ENCODE data around the gene CIAO3. TPM values are rescaled to one million over a fixed set of nuclear protein-coding genes. Genes with fewer than 3 reads are reported as not detected.
"Not testable (repeated sequence)": the region's sequence is repeated elsewhere in the genome, so short reads cannot be mapped to it uniquely, and the experiment has no call there.

The CIAO3 gene
- total and polyA plus RNA-seq, 2 donors (not counting 1 experiment from before 2014, with no cell fraction given) = 59.4 to 68.4 TPM

GRCh38 chr16:693364-693763 lies 47.4 kb downstream of the CIAO3 start:
- H3K36me3 ChIP-seq (replicated peaks in 1 of 2; ENCODE audit: control extremely low read depth in 1 of 2, control insufficient read depth in 1 of 2, extremely low read depth in 1 of 2, insufficient read depth in 2 of 2, low read length in 1 of 2) = no peaks in the 10 kb centered on the region
- H3K9me3 Mint-ChIP-seq (ENCODE audit: insufficient read depth) = no peaks in the 10 kb centered on the region
- POLR2A ChIA-PET = no interaction called here
- CTCF ChIA-PET = no interaction called here
- peaks cover 0 to 28% (median 0%) of the 10 kb centered on the region in 3 donors for H3K9me3 ChIP-seq (ENCODE audit: control extremely low read depth in 1 of 3, control insufficient read depth in 2 of 3, insufficient read depth in 1 of 3, low read length in 2 of 3)
- no peak overlapping the region for H2AFZ ChIP-seq (ENCODE audit: insufficient read depth, low read depth, low read length, poor library complexity, severe bottlenecking)
- 51% methylated on average over 20 of the region's 22 CpGs for WGBS (ENCODE audit: insufficient coverage)
- peaks cover 29% of the 10 kb centered on the region for H3K4me1 Mint-ChIP-seq
- H3K27me3 Mint-ChIP-seq = peaks cover 17% of the 10 kb centered on the region
- intact Hi-C loops (cut with micrococcal nuclease) = no loop called here
- peaks cover 14% of the 10 kb centered on the region for H3K79me2 ChIP-seq (ENCODE audit: control insufficient read depth, insufficient read depth, low read length)
- ATAC-seq (ENCODE audit: low read depth) (no peak), DNase-seq (no peak)
- peak overlapping the region; percentile 39 for H3K4me3 Mint-ChIP-seq
- H3K4me1 ChIP-seq (ENCODE audit: control insufficient read depth in 2 of 2, insufficient read depth in 2 of 2, low read length in 2 of 2) = peaks cover 37 to 42% of the 10 kb centered on the region in 2 donors
- peaks cover 0 to 42% (median 15%) of the 10 kb centered on the region in 4 experiments for H3K27me3 ChIP-seq (replicated peaks in 1 of 4; ENCODE audit: control extremely low read depth in 1 of 4, control insufficient read depth in 3 of 4, insufficient read depth in 4 of 4, low read length in 3 of 4)
- no peak overlapping the region for H3K27ac Mint-ChIP-seq
- no peak overlapping the region for H3K27ac ChIP-seq (ENCODE audit: low read length in 2 of 2)
- H3K9ac ChIP-seq (ENCODE audit: low read length) = no peak overlapping the region
- peak overlapping the region; percentile 96 for H3K4me2 ChIP-seq (replicated peaks; ENCODE audit: low read depth, low read length, poor library complexity, severe bottlenecking)
- peaks cover 4% of the 10 kb centered on the region for H4K20me1 ChIP-seq (ENCODE audit: control insufficient read depth, insufficient read depth, low read length, poor library complexity, severe bottlenecking)
- TF ChIP-seq, protein P1, sequence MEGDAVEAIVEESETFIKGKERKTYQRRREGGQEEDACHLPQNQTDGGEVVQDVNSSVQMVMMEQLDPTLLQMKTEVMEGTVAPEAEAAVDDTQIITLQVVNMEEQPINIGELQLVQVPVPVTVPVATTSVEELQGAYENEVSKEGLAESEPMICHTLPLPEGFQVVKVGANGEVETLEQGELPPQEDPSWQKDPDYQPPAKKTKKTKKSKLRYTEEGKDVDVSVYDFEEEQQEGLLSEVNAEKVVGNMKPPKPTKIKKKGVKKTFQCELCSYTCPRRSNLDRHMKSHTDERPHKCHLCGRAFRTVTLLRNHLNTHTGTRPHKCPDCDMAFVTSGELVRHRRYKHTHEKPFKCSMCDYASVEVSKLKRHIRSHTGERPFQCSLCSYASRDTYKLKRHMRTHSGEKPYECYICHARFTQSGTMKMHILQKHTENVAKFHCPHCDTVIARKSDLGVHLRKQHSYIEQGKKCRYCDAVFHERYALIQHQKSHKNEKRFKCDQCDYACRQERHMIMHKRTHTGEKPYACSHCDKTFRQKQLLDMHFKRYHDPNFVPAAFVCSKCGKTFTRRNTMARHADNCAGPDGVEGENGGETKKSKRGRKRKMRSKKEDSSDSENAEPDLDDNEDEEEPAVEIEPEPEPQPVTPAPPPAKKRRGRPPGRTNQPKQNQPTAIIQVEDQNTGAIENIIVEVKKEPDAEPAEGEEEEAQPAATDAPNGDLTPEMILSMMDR (IDR thresholded peaks at IDR 0.05) = no peak
- no peak for TF ChIP-seq EZH2 (IDR thresholded peaks at IDR 0.05; ENCODE audit: borderline replicate concordance, insufficient read depth, low read depth, low read length, poor library complexity, severe bottlenecking)
- no peak overlapping the region for H3K4me3 ChIP-seq (ENCODE audit: control extremely low read depth in 1 of 5, extremely low read depth in 1 of 5, insufficient read depth in 1 of 5, low read depth in 2 of 5, low read length in 4 of 5)

DNA sequence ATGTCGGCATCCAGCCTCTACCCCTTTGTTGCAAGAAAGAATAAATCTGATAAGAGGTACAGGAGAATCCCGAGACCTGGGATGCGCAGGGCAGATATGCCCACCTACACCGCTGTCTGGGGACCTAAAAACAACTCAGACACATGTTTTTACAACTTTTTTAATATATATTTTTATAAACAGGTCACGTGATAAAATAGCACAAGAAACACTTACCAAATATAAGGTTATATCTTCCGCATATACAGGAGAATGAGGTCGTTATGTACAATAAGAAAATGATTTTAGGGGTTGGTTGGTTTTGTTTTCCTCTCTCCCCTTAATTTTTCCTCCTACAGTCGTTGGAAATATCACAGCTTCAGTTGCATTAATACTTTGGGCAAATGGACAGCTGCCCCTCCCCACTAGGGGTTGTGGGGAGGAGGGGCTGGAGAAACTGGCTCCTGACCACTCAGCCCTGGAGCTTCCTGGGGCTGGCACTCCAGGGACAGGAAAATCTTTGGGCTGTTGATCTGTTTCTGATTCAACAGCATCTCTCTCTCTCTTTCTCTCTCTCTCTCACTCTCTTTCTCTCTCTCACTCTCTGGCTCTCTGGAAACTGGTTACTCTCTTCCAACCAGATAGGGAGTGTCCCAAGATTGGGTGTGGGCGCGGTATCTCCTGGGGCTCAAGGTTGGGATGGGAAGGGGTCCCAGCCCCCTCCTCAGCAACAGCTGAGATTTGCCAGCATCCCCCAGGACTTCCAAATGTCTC lies 48.3 kb downstream of the CIAO3 start:
- Mint-ChIP-seq H3K4me3 (peak overlapping the region; percentile 55), H3K27me3 (peaks cover 17% of the 10 kb centered on the region), H3K4me1 (peaks cover 29% of the 10 kb centered on the region), H3K27ac (no peak overlapping the region), H3K9me3 (ENCODE audit: insufficient read depth) (no peaks in the 10 kb centered on the region)
- H3K27me3 ChIP-seq (replicated peaks in 1 of 4; ENCODE audit: control extremely low read depth in 1 of 4, control insufficient read depth in 3 of 4, insufficient read depth in 4 of 4, low read length in 3 of 4) = peaks cover 0 to 42% (median 14%) of the 10 kb centered on the region in 4 experiments
- no peak overlapping the region for H3K27ac ChIP-seq (ENCODE audit: low read length in 2 of 2)
- no peak overlapping the region for H3K4me3 ChIP-seq (ENCODE audit: control extremely low read depth in 1 of 5, extremely low read depth in 1 of 5, insufficient read depth in 1 of 5, low read depth in 2 of 5, low read length in 4 of 5)
- intact Hi-C loops (cut with micrococcal nuclease) = no loop called here
- H3K9me3 ChIP-seq (ENCODE audit: control extremely low read depth in 1 of 3, control insufficient read depth in 2 of 3, insufficient read depth in 1 of 3, low read length in 2 of 3) = peaks cover 0 to 28% (median 0%) of the 10 kb centered on the region in 3 donors
- H3K9ac ChIP-seq (ENCODE audit: low read length) = no peak overlapping the region
- ATAC-seq (ENCODE audit: low read depth) = no peak
- no peak for DNase-seq
- peaks cover 4% of the 10 kb centered on the region for H4K20me1 ChIP-seq (ENCODE audit: control insufficient read depth, insufficient read depth, low read length, poor library complexity, severe bottlenecking)
- no peaks in the 10 kb centered on the region for H3K36me3 ChIP-seq (replicated peaks in 1 of 2; ENCODE audit: control extremely low read depth in 1 of 2, control insufficient read depth in 1 of 2, extremely low read depth in 1 of 2, insufficient read depth in 2 of 2, low read length in 1 of 2)
- TF ChIP-seq, protein P1 (IDR thresholded peaks at IDR 0.05) = no peak
- no peak for TF ChIP-seq EZH2 (IDR thresholded peaks at IDR 0.05; ENCODE audit: borderline replicate concordance, insufficient read depth, low read depth, low read length, poor library complexity, severe bottlenecking)
- H2AFZ ChIP-seq (ENCODE audit: insufficient read depth, low read depth, low read length, poor library complexity, severe bottlenecking) = no peak overlapping the region
- H3K79me2 ChIP-seq (ENCODE audit: control insufficient read depth, insufficient read depth, low read length) = peaks cover 14% of the 10 kb centered on the region
- H3K4me1 ChIP-seq (ENCODE audit: control insufficient read depth in 2 of 2, insufficient read depth in 2 of 2, low read length in 2 of 2) = peaks cover 37 to 42% of the 10 kb centered on the region in 2 donors
- H3K4me2 ChIP-seq (replicated peaks; ENCODE audit: low read depth, low read length, poor library complexity, severe bottlenecking) = no peak overlapping the region
- ChIA-PET CTCF (no interaction called here), POLR2A (no interaction called here)
- WGBS (ENCODE audit: insufficient coverage) = no CpG with 5 or more reads among the region's 10 CpGs

- H3K9me3 Mint-ChIP-seq (ENCODE audit: insufficient read depth); CTCF ChIA-PET; H3K27ac ChIP-seq (ENCODE audit: low read length in 2 of 2); intact Hi-C loops (cut with micrococcal nuclease); H3K4me3 ChIP-seq (ENCODE audit: control extremely low read depth in 1 of 5, extremely low read depth in 1 of 5, insufficient read depth in 1 of 5, low read depth in 2 of 5, low read length in 4 of 5); DNase-seq; H2AFZ ChIP-seq (ENCODE audit: insufficient read depth, low read depth, low read length, poor library complexity, severe bottlenecking); H3K9ac ChIP-seq (ENCODE audit: low read length); POLR2A ChIA-PET; H3K36me3 ChIP-seq (replicated peaks in 1 of 2; ENCODE audit: control extremely low read depth in 1 of 2, control insufficient read depth in 1 of 2, extremely low read depth in 1 of 2, insufficient read depth in 2 of 2, low read length in 1 of 2); H3K4me2 ChIP-seq (replicated peaks; ENCODE audit: low read depth, low read length, poor library complexity, severe bottlenecking); ATAC-seq (ENCODE audit: low read depth); H4K20me1 ChIP-seq (ENCODE audit: control insufficient read depth, insufficient read depth, low read length, poor library complexity, severe bottlenecking): not testable (repeated sequence)
- peaks cover 18% of the 10 kb centered on the region for H3K79me2 ChIP-seq (ENCODE audit: control insufficient read depth, insufficient read depth, low read length)
- 91% methylated on average over 14 of the region's 16 CpGs for WGBS (ENCODE audit: insufficient coverage)
- Mint-ChIP-seq H3K4me1 (peaks cover 29% of the 10 kb centered on the region), H3K27me3 (peaks cover 12% of the 10 kb centered on the region), H3K4me3 (peak overlapping the region; percentile 76), H3K27ac (peak overlapping the region; percentile 85)
- H3K27me3 ChIP-seq (replicated peaks in 1 of 4; ENCODE audit: control extremely low read depth in 1 of 4, control insufficient read depth in 3 of 4, insufficient read depth in 4 of 4, low read length in 3 of 4) = peaks cover 0 to 34% (median 12%) of the 10 kb centered on the region in 4 experiments
- H3K4me1 ChIP-seq (ENCODE audit: control insufficient read depth in 2 of 2, insufficient read depth in 2 of 2, low read length in 2 of 2) = peaks cover 36 to 40% of the 10 kb centered on the region in 2 donors
- peaks cover 0 to 28% (median 0%) of the 10 kb centered on the region in 3 donors for H3K9me3 ChIP-seq (ENCODE audit: control extremely low read depth in 1 of 3, control insufficient read depth in 2 of 3, insufficient read depth in 1 of 3, low read length in 2 of 3)
Measured at GRCh38 chr16:691242-691641, 49.6 kb downstream of the CIAO3 start.
